ENCODE measurements around the gene SLC25A22. TPM values are rescaled to one million over a fixed set of nuclear protein-coding genes. Genes with fewer than 3 reads are reported as not detected.
A peak's percentile ranks its signal among the peaks of the same experiment; 100 is the strongest.

The SLC25A22 gene
- total and polyA plus RNA-seq, 8 donors, result 12.5 to 29.4 (median 17.0) TPM

DNA sequence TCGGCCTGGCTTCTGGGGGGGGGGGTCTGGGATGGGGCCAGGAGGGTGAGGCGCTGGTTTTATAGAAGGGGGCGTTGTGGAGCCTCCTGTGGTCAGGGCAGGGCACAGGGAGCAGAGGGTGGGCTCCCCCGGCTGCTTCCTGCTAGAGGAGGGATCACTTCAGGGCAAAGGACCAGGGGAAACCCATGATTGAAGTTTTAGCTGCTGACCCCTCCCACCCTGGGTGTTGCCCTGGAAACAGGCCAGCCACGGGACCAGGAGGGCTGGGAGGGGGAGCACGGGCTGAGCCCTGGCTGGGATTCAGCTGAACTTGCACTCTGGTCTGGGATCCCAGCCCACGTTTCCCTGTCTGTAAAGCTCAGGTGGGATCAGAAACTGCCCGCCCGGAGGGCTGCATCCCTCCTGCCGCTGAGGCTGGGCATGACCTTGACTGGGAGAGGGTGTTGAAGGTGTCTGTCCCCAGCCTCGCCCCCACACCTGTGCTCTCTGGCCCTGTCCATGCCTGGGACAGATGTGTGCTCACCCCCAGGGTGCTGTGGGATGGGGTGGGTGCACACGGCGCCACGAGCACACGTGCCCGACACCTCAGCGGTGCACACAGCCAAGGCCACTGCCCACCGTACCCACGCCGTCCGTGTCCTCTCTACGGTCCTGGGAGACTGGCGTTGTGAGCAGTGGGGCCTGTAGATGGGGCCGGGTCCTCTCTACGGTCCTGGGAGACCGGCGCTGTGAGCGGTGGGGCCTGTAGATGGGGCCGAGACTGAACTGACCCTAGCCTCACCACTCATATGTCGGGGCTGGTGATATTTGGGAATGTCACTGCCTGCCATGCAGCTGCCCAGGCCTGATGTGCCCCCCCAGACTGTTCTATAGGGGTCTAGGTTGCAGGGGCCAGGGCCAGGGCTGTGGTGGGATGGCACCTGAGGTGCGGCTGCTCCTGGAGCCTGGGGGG, 46.9 kb upstream of the SLC25A22 start:
- DNase-seq (peak; percentile 89 to 96 (median 92)), ATAC-seq (peak; percentile 50)
- H3K36me3 ChIP-seq, result peaks cover 0 to 11% of the 10 kb centered on the region in 2 donors
- intact Hi-C loops (cut with DNase I), result no loop called here
- no peaks in the 10 kb centered on the region for H3K9me3 ChIP-seq
- H3K27me3 ChIP-seq, result peaks cover 0 to 32% of the 10 kb centered on the region in 2 donors
- peaks cover 40 to 80% of the 10 kb centered on the region in 2 donors for H3K4me1 ChIP-seq
- peak overlapping the region; percentile 91 to 92 for H3K27ac ChIP-seq
- TF ChIP-seq CTCF (IDR thresholded peaks at IDR 0.05), result no peak
- peak overlapping the region; percentile 98 to 99 for H3K4me3 ChIP-seq

- intact Hi-C loops (cut with DNase I), result no loop called here
- peak; percentile 61 for ATAC-seq
- H3K9me3 ChIP-seq, result no peaks in the 10 kb centered on the region
- peak overlapping the region; percentile 91 to 92 for H3K27ac ChIP-seq
- no peak for TF ChIP-seq CTCF (IDR thresholded peaks at IDR 0.05)
- H3K27me3 ChIP-seq, result peaks cover 0 to 24% of the 10 kb centered on the region in 2 donors
- H3K4me1 ChIP-seq, result peaks cover 37 to 82% of the 10 kb centered on the region in 2 donors
- peak; percentile 82 to 95 (median 90) for DNase-seq
- H3K4me3 ChIP-seq, result peak overlapping the region; percentile 98 to 99
- H3K36me3 ChIP-seq, result peaks cover 0 to 20% of the 10 kb centered on the region in 2 donors
Observed at GRCh38 chr11:843818-844692, 46.0 kb upstream of the SLC25A22 start.

DNA sequence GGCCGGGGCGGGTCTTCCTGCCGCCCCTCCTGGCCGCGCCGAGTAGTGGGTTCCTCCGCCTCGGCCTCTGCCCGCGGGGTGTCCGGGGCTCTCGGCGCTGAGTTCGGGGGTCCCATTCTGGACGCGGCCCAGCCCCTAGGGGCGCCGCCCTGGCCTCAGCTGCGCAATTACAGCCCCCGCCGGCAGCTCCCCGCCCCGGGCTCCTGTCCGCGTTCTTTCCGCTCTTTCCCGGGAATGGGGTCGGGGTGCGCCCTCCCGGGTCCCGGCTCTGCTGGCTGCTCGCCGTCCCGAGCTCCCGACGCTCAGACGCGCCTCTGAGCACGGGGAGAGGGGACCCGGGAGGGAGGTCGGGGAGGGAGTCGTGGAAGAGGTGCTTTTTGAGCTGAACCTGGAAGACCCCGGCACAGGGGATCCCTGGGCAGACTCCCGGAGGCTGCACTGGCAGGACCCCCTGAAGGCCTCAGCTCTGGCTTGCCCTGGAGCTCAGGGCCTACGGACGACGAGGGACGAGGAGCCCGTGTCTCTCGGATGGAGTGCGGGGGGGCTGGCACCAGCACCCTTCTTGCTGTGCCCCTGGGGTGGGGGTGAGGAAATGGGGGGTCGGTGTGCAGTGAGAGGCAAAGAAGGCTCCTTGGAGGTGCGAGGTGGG, 45.1 kb upstream of the SLC25A22 start:
- Histone ChIP-seq H3K4me1 (peaks cover 29 to 74% of the 10 kb centered on the region in 2 donors), H3K36me3 (peaks cover 0 to 29% of the 10 kb centered on the region in 2 donors), H3K4me3 (peak overlapping the region; percentile 98 to 99), H3K9me3 (no peaks in the 10 kb centered on the region), H3K27ac (peak overlapping the region; percentile 91 to 92), H3K27me3 (peaks cover 0 to 16% of the 10 kb centered on the region in 2 donors)
- TF ChIP-seq CTCF (IDR thresholded peaks at IDR 0.05), result no peak
- intact Hi-C loops (cut with DNase I), result no loop called here
- no peak for ATAC-seq
- no peak for DNase-seq

GRCh38 chr11:842370-843002, 44.4 kb upstream of the SLC25A22 start, which contains the start of the genes POLR2L and TSPAN4:
POLR2L (minus strand) TSS chr11:842529; CDS start chr11:842508, 21 bp downstream.
TSPAN4 (plus strand) TSS chr11:842852; CDS start chr11:850305, 7,453 bp downstream.
- H3K4me3 ChIP-seq, result peak within 1 kb of the TSS; percentile 98 to 99
- no peak for TF ChIP-seq CTCF (IDR thresholded peaks at IDR 0.05)
- no peaks in the 10 kb centered on the region for H3K9me3 ChIP-seq
- intact Hi-C loops (cut with DNase I), result no loop called here
- peaks cover 0 to 11% of the 10 kb centered on the region in 2 donors for H3K27me3 ChIP-seq
- peaks cover 0 to 36% of the 10 kb centered on the region in 2 donors for H3K36me3 ChIP-seq
- H3K27ac ChIP-seq, result peak within 1 kb of the TSS; percentile 91 to 92
- H3K4me1 ChIP-seq, result peaks cover 29 to 73% of the 10 kb centered on the region in 2 donors
- ATAC-seq, result peak; percentile 44
- DNase-seq, result peak; percentile 87 to 96 (median 90)
